HepG2 (cell line): Measurements from ENCODE around the gene FCHO2. TPM values are rescaled to one million over a fixed set of nuclear protein-coding genes. Genes with fewer than 3 reads are reported as not detected.

Experiments used
- ADNP ChIP-seq: sonication (generic); formaldehyde crosslinking; IDR thresholded peaks from 2 replicates; pipeline ENCODE4 v1.4.0; 2020; ENCODE audit warnings: missing genetic modification reagents
- AKAP8 ChIP-seq: sonication (generic); formaldehyde crosslinking; IDR thresholded peaks from 2 replicates; pipeline ENCODE4 v1.5.1; 2020; ENCODE audit warnings: mild to moderate bottlenecking, missing genetic modification reagents
- ARID2 ChIP-seq: sonication (generic); formaldehyde crosslinking; IDR thresholded peaks from 2 replicates; pipeline ENCODE4 v1.8.1; 2022; ENCODE audit warnings: mild to moderate bottlenecking, missing genetic modification reagents, borderline replicate concordance
- ASH2L ChIP-seq: fragments of 300-600, 200-600 bp; sonication (generic); IDR thresholded peaks from 2 replicates; pipeline ENCODE4 v1.7.0; 2017; ENCODE audit warnings: low read depth, mild to moderate bottlenecking, moderate library complexity, mixed read lengths, low read length; ENCODE audit not compliant: insufficient read length
- ATAD3A ChIP-seq: sonication (generic); formaldehyde crosslinking; IDR thresholded peaks from 2 replicates; pipeline ENCODE4 v1.4.0; 2020; ENCODE audit warnings: missing genetic modification reagents
- ATF2 ChIP-seq: sonication (generic); formaldehyde crosslinking; IDR thresholded peaks from 2 replicates; pipeline ENCODE4 v1.4.0; 2020; ENCODE audit warnings: missing genetic modification reagents
- DMAP1 ChIP-seq: IDR thresholded peaks from 2 replicates; pipeline ENCODE4 v1.6.1; 2016
- DPF2 ChIP-seq: sonication (generic); formaldehyde crosslinking; IDR thresholded peaks from 2 replicates; pipeline ENCODE4 v1.4.0; 2020; ENCODE audit warnings: mild to moderate bottlenecking, low read depth, missing genetic modification reagents, borderline replicate concordance
- FOXO1 ChIP-seq: sonication (generic); formaldehyde crosslinking; IDR thresholded peaks from 2 replicates; pipeline ENCODE4 v1.4.0; 2020; ENCODE audit warnings: missing genetic modification reagents
- GATAD2A ChIP-seq: IDR thresholded peaks from 2 replicates; pipeline ENCODE4 v1.6.1; 2016
- GPN1 ChIP-seq: sonication (generic); formaldehyde crosslinking; IDR thresholded peaks from 2 replicates; pipeline ENCODE4 v1.5.1; 2020; ENCODE audit warnings: missing genetic modification reagents, borderline replicate concordance
- MAX ChIP-seq: IDR thresholded peaks from 2 replicates; pipeline ENCODE4 v1.6.1; 2012; ENCODE audit warnings: inconsistent platforms
- SOX13 ChIP-seq, 3 experiments: fragments of 450-650 bp in 1 of 3; sonication (generic) in 1 of 3; formaldehyde crosslinking in 1 of 3; IDR thresholded peaks in 2 of 3; conservative IDR thresholded peaks in 1 of 3; 2 replicates each; pipeline versions ENCODE4 v1.5.0 to v1.6.1; 2016 to 2020; ENCODE audit warnings: antibody characterized with exemption in 1 of 3, mild to moderate bottlenecking in 1 of 3, missing compliant biosample characterization in 1 of 3, missing genetic modification reagents in 1 of 3, moderate library complexity in 1 of 3
- ZNF256 ChIP-seq: sonication (generic); formaldehyde crosslinking; conservative IDR thresholded peaks from 2 replicates; pipeline ENCODE4 v1.4.0; 2020; ENCODE audit warnings: missing genetic modification reagents
- ZNF33A ChIP-seq: sonication (generic); formaldehyde crosslinking; IDR thresholded peaks from 2 replicates; pipeline ENCODE4 v1.5.1; 2020; ENCODE audit warnings: missing genetic modification reagents, mild to moderate bottlenecking, moderate library complexity, borderline replicate concordance
- ZNF616 ChIP-seq: sonication (generic); formaldehyde crosslinking; IDR thresholded peaks from 2 replicates; pipeline ENCODE4 v1.5.0; 2020; ENCODE audit warnings: low read depth, mild to moderate bottlenecking, missing genetic modification reagents
- polyA plus RNA-seq, 8 experiments: library from polyadenylated mRNA; depleted of rRNA in 3 of 8; stranded (reverse) in 7 of 8; unstranded in 1 of 8; fragments of >200 nt; fragmentation: Illumina TruSeq in 4 of 8; extraction: Trizol in 4 of 8; gene quantifications; 2 replicates each; pipeline versions ENCODE4 v1.2.1 to v1.2.3, GENCODE V29; 2011 to 2016; ENCODE audit warnings: low read depth in 4 of 8, missing spikeins in 1 of 8, mixed read lengths in 1 of 8; ENCODE audit not compliant: insufficient read depth in 1 of 8
- total RNA-seq, 5 experiments: library from RNA; depleted of rRNA; stranded (reverse); fragments of >200 nt; fragmentation: Illumina TruSeq; extraction: Trizol; gene quantifications; 2 replicates each; pipeline ENCODE4 v1.2.3, GENCODE V29; 2016; ENCODE audit warnings: low read depth in 1 of 5
- TF ChIP-seq, protein P1 (sequence below), 2 experiments: fragments of 450-650 bp in 1 of 2; sonication (generic) in 1 of 2; formaldehyde crosslinking; IDR thresholded peaks; 2 replicates each; pipeline versions ENCODE4 v1.5.0 to v1.8.0; 2020 to 2022; ENCODE audit warnings: mild to moderate bottlenecking in 1 of 2, missing genetic modification reagents in 1 of 2
- TF ChIP-seq, protein P2 (sequence below): sonication (generic); formaldehyde crosslinking; IDR thresholded peaks from 2 replicates; pipeline ENCODE4 v1.5.1; 2020; ENCODE audit warnings: mild to moderate bottlenecking, missing genetic modification reagents, moderate library complexity
- TF ChIP-seq, protein P3 (sequence below): IDR thresholded peaks from 2 replicates; pipeline ENCODE4 v1.6.1; 2012; ENCODE audit warnings: low read depth, low read length, improper control_type of control experiment

Gene FCHO2
- total and polyA plus RNA-seq, 2 of the 13 experiments (the other 11 are each of a cell fraction or from before 2014, with no cell fraction given), result 11.6 to 17.3 TPM

- TF ChIP-seq, protein P1, sequence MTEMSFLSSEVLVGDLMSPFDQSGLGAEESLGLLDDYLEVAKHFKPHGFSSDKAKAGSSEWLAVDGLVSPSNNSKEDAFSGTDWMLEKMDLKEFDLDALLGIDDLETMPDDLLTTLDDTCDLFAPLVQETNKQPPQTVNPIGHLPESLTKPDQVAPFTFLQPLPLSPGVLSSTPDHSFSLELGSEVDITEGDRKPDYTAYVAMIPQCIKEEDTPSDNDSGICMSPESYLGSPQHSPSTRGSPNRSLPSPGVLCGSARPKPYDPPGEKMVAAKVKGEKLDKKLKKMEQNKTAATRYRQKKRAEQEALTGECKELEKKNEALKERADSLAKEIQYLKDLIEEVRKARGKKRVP (CRISPR knock-in tag; IDR thresholded peaks at IDR 0.05), result peak in 1 of 2 experiments; percentile 52; a peak in 1 of 4 replicates
- peak; percentile 80 for TF ChIP-seq GATAD2A (CRISPR knock-in tag)
- 0 out of 2 replicates have a peak, but pooled peaks have one; percentile 47 for TF ChIP-seq DMAP1 (CRISPR knock-in tag)
- no peak for TF ChIP-seq ARID2 (CRISPR knock-in tag)
- TF ChIP-seq, protein P2, sequence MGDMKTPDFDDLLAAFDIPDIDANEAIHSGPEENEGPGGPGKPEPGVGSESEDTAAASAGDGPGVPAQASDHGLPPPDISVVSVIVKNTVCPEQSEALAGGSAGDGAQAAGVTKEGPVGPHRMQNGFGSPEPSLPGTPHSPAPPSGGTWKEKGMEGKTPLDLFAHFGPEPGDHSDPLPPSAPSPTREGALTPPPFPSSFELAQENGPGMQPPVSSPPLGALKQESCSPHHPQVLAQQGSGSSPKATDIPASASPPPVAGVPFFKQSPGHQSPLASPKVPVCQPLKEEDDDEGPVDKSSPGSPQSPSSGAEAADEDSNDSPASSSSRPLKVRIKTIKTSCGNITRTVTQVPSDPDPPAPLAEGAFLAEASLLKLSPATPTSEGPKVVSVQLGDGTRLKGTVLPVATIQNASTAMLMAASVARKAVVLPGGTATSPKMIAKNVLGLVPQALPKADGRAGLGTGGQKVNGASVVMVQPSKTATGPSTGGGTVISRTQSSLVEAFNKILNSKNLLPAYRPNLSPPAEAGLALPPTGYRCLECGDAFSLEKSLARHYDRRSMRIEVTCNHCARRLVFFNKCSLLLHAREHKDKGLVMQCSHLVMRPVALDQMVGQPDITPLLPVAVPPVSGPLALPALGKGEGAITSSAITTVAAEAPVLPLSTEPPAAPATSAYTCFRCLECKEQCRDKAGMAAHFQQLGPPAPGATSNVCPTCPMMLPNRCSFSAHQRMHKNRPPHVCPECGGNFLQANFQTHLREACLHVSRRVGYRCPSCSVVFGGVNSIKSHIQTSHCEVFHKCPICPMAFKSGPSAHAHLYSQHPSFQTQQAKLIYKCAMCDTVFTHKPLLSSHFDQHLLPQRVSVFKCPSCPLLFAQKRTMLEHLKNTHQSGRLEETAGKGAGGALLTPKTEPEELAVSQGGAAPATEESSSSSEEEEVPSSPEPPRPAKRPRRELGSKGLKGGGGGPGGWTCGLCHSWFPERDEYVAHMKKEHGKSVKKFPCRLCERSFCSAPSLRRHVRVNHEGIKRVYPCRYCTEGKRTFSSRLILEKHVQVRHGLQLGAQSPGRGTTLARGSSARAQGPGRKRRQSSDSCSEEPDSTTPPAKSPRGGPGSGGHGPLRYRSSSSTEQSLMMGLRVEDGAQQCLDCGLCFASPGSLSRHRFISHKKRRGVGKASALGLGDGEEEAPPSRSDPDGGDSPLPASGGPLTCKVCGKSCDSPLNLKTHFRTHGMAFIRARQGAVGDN, result no peak
- TF ChIP-seq DPF2 (CRISPR knock-in tag), result peak; percentile 44; the same call in 1 of the 2 replicates
- TF ChIP-seq ATF2 (CRISPR knock-in tag), result 0 out of 2 replicates have a peak, but pooled peaks have one; percentile 42
- TF ChIP-seq ATAD3A (CRISPR knock-in tag), result no peak
- TF ChIP-seq ZNF256 (CRISPR knock-in tag), result no peak
- peak; percentile 82 for TF ChIP-seq FOXO1 (CRISPR knock-in tag)
- TF ChIP-seq ZNF33A (CRISPR knock-in tag), result no peak
- TF ChIP-seq ADNP (CRISPR knock-in tag), result no peak
- TF ChIP-seq AKAP8 (CRISPR knock-in tag), result no peak
- TF ChIP-seq ZNF616 (CRISPR knock-in tag), result no peak
- TF ChIP-seq SOX13 (IDR thresholded peaks at IDR 0.05), result no peak
- TF ChIP-seq SOX13 (CRISPR knock-in tag; conservative IDR thresholded peaks at IDR 0.05 in 1 of 2, IDR thresholded peaks at IDR 0.05 in 1 of 2), result peak in 1 of 2 experiments; percentile 71; a peak in 2 of 4 replicates
- peak; percentile 45; the same call in 1 of the 2 replicates for TF ChIP-seq MAX
- TF ChIP-seq ASH2L, result peak; percentile 56
- TF ChIP-seq, protein P3, sequence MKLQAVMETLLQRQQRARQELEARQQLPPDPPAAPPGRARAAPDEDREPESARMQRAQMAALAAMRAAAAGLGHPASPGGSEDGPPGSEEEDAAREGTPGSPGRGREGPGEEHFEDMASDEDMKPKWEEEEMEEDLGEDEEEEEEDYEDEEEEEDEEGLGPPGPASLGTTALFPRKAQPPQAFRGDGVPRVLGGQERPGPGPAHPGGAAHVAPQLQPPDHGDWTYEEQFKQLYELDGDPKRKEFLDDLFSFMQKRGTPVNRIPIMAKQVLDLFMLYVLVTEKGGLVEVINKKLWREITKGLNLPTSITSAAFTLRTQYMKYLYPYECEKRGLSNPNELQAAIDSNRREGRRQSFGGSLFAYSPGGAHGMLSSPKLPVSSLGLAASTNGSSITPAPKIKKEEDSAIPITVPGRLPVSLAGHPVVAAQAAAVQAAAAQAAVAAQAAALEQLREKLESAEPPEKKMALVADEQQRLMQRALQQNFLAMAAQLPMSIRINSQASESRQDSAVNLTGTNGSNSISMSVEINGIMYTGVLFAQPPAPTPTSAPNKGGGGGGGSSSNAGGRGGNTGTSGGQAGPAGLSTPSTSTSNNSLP, result peak; percentile 44; the same call in 1 of the 2 replicates
- TF ChIP-seq GPN1 (CRISPR knock-in tag), result no peak
These were observed 66.8 kb downstream of the FCHO2 start (continued) for GRCh38 chr5:73022471-73023169.
